HFFc6 (cell line): ENCODE results near the gene CACNA1C. TPM values are rescaled to one million over a fixed set of nuclear protein-coding genes. Genes with fewer than 3 reads are reported as not detected.

ENCODE experiments used
- DNase-seq: peaks from one replicate; pipeline ENCODE4 v3.0.0-alpha.2; 2018
- H3K27ac Mint-ChIP-seq: 2 replicates; pipeline ENCODE4 v1.8.0; 2020; ENCODE audit warnings: mild to moderate bottlenecking, mixed read lengths
- H3K27me3 Mint-ChIP-seq: 2 replicates; pipeline ENCODE4 v1.8.0; 2021; ENCODE audit warnings: mild to moderate bottlenecking, moderate library complexity, mixed read lengths; ENCODE audit not compliant: insufficient read depth
- H3K36me3 Mint-ChIP-seq: 2 replicates; pipeline ENCODE4 v1.8.0; 2021; ENCODE audit warnings: low read depth, mixed read lengths
- H3K4me1 Mint-ChIP-seq: 2 replicates; pipeline ENCODE4 v1.8.0; 2020; ENCODE audit warnings: low read depth, mixed read lengths
- H3K4me3 Mint-ChIP-seq: 2 replicates; pipeline ENCODE4 v1.8.0; 2020; ENCODE audit warnings: mild to moderate bottlenecking, moderate library complexity, mixed read lengths
- H3K9me3 Mint-ChIP-seq: 2 replicates; pipeline ENCODE4 v1.8.0; 2020; ENCODE audit warnings: mild to moderate bottlenecking, mixed read lengths
- total RNA-seq, 6 experiments: library from RNA; stranded (reverse); fragmentation: NEBNext Ultra II Directional; extraction: Animal tissue kit (Norgen Biotek cat#: 25700); gene quantifications; 2 replicates in 1 of 6; 3 replicates in 5 of 6; pipeline ENCODE4 v1.2.3, GENCODE V29; 2021
- TF ChIP-seq, protein P1 (sequence below): fragments of 200-600 bp; sonication (generic); IDR thresholded peaks from 2 replicates; pipeline ENCODE4 v1.5.0; 2021; ENCODE audit warnings: antibody characterized with exemption, mild to moderate bottlenecking

The CACNA1C gene
- total RNA-seq, 6 experiments from 2014 or later: 6.7 to 11.5 (median 10.6) TPM

DNA sequence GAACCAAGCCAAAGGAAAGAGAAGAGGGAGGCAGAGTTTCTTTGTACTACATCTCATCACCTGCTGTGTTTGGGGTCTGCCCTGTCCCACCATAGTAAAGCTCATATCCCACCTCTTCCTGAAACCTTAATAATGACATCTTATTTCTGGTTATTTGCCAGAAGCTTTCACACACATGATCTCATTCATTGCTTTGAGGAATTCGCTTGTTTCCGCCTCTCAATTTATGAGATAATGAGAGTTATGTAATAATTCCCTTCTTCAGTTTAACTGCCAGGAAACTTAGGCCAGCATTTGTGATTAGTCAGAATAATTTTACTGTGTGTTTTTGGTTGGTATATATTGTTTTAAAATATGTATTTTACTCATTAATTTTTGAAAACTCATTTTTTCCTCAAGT, 205.2 kb downstream of the CACNA1C start:
- Mint-ChIP-seq H3K27me3 (peaks cover 3% of the 10 kb centered on the region), H3K4me3 (no peak overlapping the region), H3K4me1 (peaks cover 45% of the 10 kb centered on the region), H3K36me3 (peaks cover 35% of the 10 kb centered on the region), H3K27ac (peak overlapping the region; percentile 97; the same call in 1 of the 2 replicates), H3K9me3 (peaks cover 6% of the 10 kb centered on the region)
- DNase-seq: no peak
- TF ChIP-seq, protein P1, sequence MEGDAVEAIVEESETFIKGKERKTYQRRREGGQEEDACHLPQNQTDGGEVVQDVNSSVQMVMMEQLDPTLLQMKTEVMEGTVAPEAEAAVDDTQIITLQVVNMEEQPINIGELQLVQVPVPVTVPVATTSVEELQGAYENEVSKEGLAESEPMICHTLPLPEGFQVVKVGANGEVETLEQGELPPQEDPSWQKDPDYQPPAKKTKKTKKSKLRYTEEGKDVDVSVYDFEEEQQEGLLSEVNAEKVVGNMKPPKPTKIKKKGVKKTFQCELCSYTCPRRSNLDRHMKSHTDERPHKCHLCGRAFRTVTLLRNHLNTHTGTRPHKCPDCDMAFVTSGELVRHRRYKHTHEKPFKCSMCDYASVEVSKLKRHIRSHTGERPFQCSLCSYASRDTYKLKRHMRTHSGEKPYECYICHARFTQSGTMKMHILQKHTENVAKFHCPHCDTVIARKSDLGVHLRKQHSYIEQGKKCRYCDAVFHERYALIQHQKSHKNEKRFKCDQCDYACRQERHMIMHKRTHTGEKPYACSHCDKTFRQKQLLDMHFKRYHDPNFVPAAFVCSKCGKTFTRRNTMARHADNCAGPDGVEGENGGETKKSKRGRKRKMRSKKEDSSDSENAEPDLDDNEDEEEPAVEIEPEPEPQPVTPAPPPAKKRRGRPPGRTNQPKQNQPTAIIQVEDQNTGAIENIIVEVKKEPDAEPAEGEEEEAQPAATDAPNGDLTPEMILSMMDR: no peak

DNA sequence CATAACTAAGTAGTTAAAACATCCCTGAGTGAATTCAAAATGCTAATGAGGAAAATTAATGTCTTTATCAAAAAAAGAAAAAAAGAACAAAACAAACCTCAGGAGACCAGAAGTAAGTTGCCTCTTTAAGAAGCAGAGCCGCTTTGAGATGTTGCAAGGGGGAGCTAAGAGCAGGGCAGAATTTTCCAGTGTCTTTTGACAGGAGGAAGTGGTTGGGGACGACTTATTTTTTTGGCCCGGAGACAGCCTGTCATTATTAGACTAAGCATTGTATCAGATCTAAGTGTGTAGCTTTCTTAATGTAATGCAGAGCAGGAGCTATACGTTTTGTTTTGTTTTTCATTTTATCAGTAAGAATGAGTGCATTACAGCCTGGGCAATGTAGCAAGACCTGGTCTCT, 206.6 kb downstream of the CACNA1C start:
- Mint-ChIP-seq H3K27me3 (peaks cover 1% of the 10 kb centered on the region), H3K9me3 (peaks cover 6% of the 10 kb centered on the region), H3K4me1 (peaks cover 45% of the 10 kb centered on the region), H3K36me3 (peaks cover 30% of the 10 kb centered on the region), H3K4me3 (no peak overlapping the region), H3K27ac (peak overlapping the region; percentile 5; the same call in 1 of the 2 replicates)
- TF ChIP-seq, protein P1: no peak
- no peak for DNase-seq

DNA sequence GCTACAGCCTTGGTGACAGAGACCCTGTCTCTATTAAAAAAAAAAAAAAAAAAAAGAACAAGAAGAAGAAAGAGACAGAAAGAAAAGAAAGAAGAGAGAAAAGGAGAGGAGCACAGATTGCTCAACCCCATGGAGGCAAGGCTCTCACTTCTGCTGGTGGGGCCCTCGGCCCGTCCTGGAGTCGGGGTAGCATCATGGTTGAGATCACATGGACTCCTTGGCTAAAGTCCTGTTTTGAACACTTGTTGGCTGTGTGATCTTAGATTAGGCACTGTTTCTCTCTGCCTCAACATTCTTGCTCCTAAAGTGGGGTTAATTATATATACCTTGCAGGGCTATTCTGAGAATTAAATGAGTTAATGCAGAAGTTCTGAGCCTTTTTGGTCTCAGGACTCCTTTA, 207.7 kb downstream of the CACNA1C start:
- Mint-ChIP-seq H3K36me3 (peaks cover 19% of the 10 kb centered on the region), H3K9me3 (peaks cover 6% of the 10 kb centered on the region), H3K4me1 (peaks cover 45% of the 10 kb centered on the region), H3K4me3 (no peak overlapping the region), H3K27me3 (peaks cover 1% of the 10 kb centered on the region), H3K27ac (no peak overlapping the region)
- DNase-seq: no peak
- TF ChIP-seq, protein P1: no peak

DNA sequence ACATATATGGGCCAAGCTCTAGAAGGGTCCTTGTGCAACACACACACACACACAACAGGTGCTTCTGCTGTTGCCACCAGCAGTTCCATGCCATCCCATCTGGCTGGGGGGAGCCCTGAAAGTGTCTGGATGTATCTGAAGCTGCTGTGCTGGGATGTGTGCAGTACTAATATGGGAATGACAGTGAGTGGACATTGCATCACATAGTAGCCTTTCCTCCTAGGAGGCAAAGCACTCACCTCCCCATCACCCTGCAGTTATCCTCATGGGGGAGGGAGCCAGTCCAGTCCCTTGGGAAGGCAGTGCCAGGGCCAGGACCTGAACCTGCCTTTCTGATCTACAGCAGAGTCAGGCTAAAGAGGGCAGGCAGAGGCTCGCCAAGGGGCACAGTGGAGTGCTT, 208.9 kb downstream of the CACNA1C start:
- peaks cover 34% of the 10 kb centered on the region for H3K4me1 Mint-ChIP-seq
- H3K27me3 Mint-ChIP-seq: peaks cover 1% of the 10 kb centered on the region; the same call in 1 of the 2 replicates
- no peaks in the 10 kb centered on the region for H3K9me3 Mint-ChIP-seq
- no peak overlapping the region for H3K27ac Mint-ChIP-seq
- TF ChIP-seq, protein P1: no peak
- no peak for DNase-seq
- no peak overlapping the region for H3K4me3 Mint-ChIP-seq
- peaks cover 13% of the 10 kb centered on the region for H3K36me3 Mint-ChIP-seq

DNA sequence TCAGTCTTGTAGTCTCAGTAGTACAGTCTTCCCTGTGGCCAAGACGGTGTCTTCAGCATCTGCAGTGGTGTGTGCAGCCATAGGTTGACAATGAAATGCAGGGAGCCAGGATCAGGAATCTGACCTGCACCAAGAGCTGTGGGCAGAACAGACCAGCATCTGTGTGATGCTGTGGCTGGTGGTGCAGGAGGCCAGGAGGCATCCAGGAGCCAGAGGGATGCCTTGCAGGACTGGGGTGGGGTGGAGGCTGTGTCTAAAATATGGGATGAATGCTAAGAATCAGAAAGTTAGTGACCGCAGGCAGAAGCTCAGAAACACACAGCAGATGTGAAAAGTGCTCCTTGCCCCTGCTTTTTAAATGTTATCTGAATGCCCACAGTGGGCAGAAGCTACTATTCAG, 209.7 kb downstream of the CACNA1C start:
- peaks cover 1% of the 10 kb centered on the region; the same call in 1 of the 2 replicates for H3K27me3 Mint-ChIP-seq
- H3K4me1 Mint-ChIP-seq: peaks cover 26% of the 10 kb centered on the region
- H3K4me3 Mint-ChIP-seq: no peak overlapping the region
- H3K9me3 Mint-ChIP-seq: no peaks in the 10 kb centered on the region
- no peak overlapping the region for H3K27ac Mint-ChIP-seq
- H3K36me3 Mint-ChIP-seq: peaks cover 6% of the 10 kb centered on the region; the same call in 1 of the 2 replicates
- TF ChIP-seq, protein P1: no peak
- DNase-seq: no peak

DNA sequence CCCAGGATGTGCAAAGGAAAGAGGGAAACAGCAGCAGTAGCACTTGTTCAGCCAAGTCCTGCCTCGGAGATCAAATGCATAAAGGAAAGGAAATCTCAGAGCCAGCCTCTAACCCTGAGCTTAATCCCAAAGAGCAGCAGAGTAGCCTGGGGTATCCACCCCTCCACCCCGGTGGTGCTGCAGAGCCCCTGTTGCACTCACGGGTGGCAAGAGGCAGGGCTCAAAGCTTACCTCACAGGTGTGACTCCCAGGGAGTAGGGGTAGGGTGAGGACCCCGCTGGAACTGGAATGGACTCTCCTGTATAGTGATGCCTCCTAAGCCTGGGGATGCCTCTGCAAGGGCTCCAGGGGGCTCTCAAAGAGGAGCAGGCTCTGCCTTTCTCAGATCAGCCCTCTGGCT, 211.1 kb downstream of the CACNA1C start:
- Mint-ChIP-seq H3K4me3 (no peak overlapping the region), H3K27ac (no peak overlapping the region), H3K36me3 (no peaks in the 10 kb centered on the region), H3K4me1 (peaks cover 12% of the 10 kb centered on the region), H3K27me3 (peaks cover 1% of the 10 kb centered on the region; the same call in 1 of the 2 replicates), H3K9me3 (no peaks in the 10 kb centered on the region)
- TF ChIP-seq, protein P1: no peak
- DNase-seq: no peak
